PC-9 (cell line): ENCODE data around the gene ZNF672.

ENCODE experiments used
- CTCF ChIP-seq: fragments of 200-600 bp; sonication (generic); conservative IDR thresholded peaks from 2 replicates; pipeline ENCODE4 v1.6.1; 2017; ENCODE audit warnings: mixed run types, antibody characterized with exemption, mild to moderate bottlenecking, moderate library complexity
- EZH2 ChIP-seq: fragments of 200-600 bp; sonication (generic); IDR thresholded peaks from 2 replicates; pipeline ENCODE4 v1.8.0; 2017; ENCODE audit warnings: antibody characterized with exemption, low read depth

- TF ChIP-seq CTCF (no peak), EZH2 (no peak)
These were observed 37.6 kb upstream of the ZNF672 start for GRCh38 chr1:248800459-248800858.
